GM23338 (cell line): ENCODE results near the gene C2CD3. TPM values are rescaled to one million over a fixed set of nuclear protein-coding genes. Genes with fewer than 3 reads are reported as not detected.
A peak's percentile ranks its signal among the peaks of the same experiment; 100 is the strongest.

Experiments used
- ATAC-seq: fragments of 200-7000 bp; cut with Tn5 transposase; 3 replicates; pipeline ENCODE4 v1.9.1; 2020
- DNase-seq: peaks from one replicate; pipeline ENCODE4 v3.0.0-alpha.2; 2015; ENCODE audit warnings: low spot score
- H2AFZ ChIP-seq: fragments of 200-600 bp; sonication (generic); 2 replicates; pipeline ENCODE4 v1.8.0; 2016; ENCODE audit warnings: antibody characterized with exemption, mild to moderate bottlenecking, moderate library complexity
- H3F3A ChIP-seq: fragments of 200-600 bp; sonication (generic); replicated peaks from 2 replicates; pipeline ENCODE4 v1.8.0; 2017; ENCODE audit warnings: antibody characterized with exemption, mixed run types, low read depth
- H3K27ac ChIP-seq: fragments of 200-600 bp; sonication (generic); 2 replicates; pipeline ENCODE4 v1.6.1; 2016; ENCODE audit warnings: low read depth
- H3K27me3 ChIP-seq: fragments of 200-600 bp; sonication (generic); 2 replicates; pipeline ENCODE4 v1.8.0; 2016; ENCODE audit warnings: mild to moderate bottlenecking, mixed run types, moderate library complexity; ENCODE audit not compliant: insufficient read depth
- H3K36me3 ChIP-seq: fragments of 200-600 bp; sonication (generic); 2 replicates; pipeline ENCODE4 v1.8.0; 2016; ENCODE audit warnings: mild to moderate bottlenecking; ENCODE audit not compliant: insufficient read depth
- H3K4me1 ChIP-seq: fragments of 200-600 bp; sonication (generic); 2 replicates; pipeline ENCODE4 v1.8.0; 2016; ENCODE audit warnings: mild to moderate bottlenecking, moderate library complexity; ENCODE audit not compliant: insufficient read depth
- H3K4me2 ChIP-seq: fragments of 200-600 bp; sonication (generic); 2 replicates; pipeline ENCODE4 v1.7.1; 2017; ENCODE audit warnings: mixed run types
- H3K4me3 ChIP-seq: fragments of 200-600 bp; sonication (generic); 2 replicates; pipeline ENCODE4 v1.6.1; 2016; ENCODE audit warnings: mixed run types
- H3K79me2 ChIP-seq: fragments of 200-600 bp; sonication (generic); replicated peaks from 2 replicates; pipeline ENCODE4 v1.8.0; 2017; ENCODE audit warnings: mild to moderate bottlenecking; ENCODE audit not compliant: insufficient read depth
- H3K9me2 ChIP-seq: fragments of 200-600 bp; sonication (generic); 2 replicates; pipeline ENCODE4 v1.8.0; 2017; ENCODE audit not compliant: insufficient read depth
- H4K20me1 ChIP-seq: fragments of 200-600 bp; sonication (generic); replicated peaks from 2 replicates; pipeline ENCODE4 v1.8.0; 2017; ENCODE audit warnings: mild to moderate bottlenecking; ENCODE audit not compliant: insufficient read depth
- H3K27ac Mint-ChIP-seq: 2 replicates; pipeline ENCODE4 v1.8.0; 2020; ENCODE audit warnings: inconsistent platforms, mild to moderate bottlenecking, moderate library complexity, mixed read lengths
- H3K27me3 Mint-ChIP-seq: 3 replicates; pipeline ENCODE4 v1.8.0; 2022; ENCODE audit warnings: low read depth, mild to moderate bottlenecking, moderate library complexity, mixed read lengths, inconsistent platforms; ENCODE audit not compliant: insufficient read depth, poor library complexity
- H3K36me3 Mint-ChIP-seq: 3 replicates; pipeline ENCODE4 v1.8.0; 2021; ENCODE audit warnings: low read depth, mild to moderate bottlenecking, inconsistent platforms, moderate library complexity, mixed read lengths
- H3K4me1 Mint-ChIP-seq: 3 replicates; pipeline ENCODE4 v1.8.0; 2020; ENCODE audit warnings: mild to moderate bottlenecking, inconsistent platforms, mixed read lengths
- H3K4me3 Mint-ChIP-seq: 3 replicates; pipeline ENCODE4 v1.8.0; 2021; ENCODE audit warnings: moderate library complexity, mild to moderate bottlenecking, inconsistent platforms, mixed read lengths
- H3K9me3 Mint-ChIP-seq: 3 replicates; pipeline ENCODE4 v1.8.0; 2020; ENCODE audit warnings: moderate library complexity, mild to moderate bottlenecking, inconsistent platforms, mixed read lengths
- CTCF ChIP-seq, 2 experiments: fragments of 200-600 bp in 1 of 2; sonication (generic) in 1 of 2; conservative IDR thresholded peaks; 2 replicates each; pipeline versions ENCODE4 v1.5.1 to v1.6.1; 2016 to 2017; ENCODE audit warnings: antibody characterized with exemption in 2 of 2, low read depth in 2 of 2, mild to moderate bottlenecking in 2 of 2, moderate library complexity in 1 of 2
- EZH2phosphoT487 ChIP-seq: fragments of 200-600 bp; sonication (generic); IDR thresholded peaks from one replicate; pipeline ENCODE4 v1.8.1; 2018; ENCODE audit warnings: antibody characterized with exemption; ENCODE audit not compliant: unreplicated experiment
- NANOG ChIP-seq: IDR thresholded peaks from 2 replicates; pipeline ENCODE4 v1.6.1; 2016; ENCODE audit warnings: antibody characterized with exemption, borderline replicate concordance
- POLR2AphosphoS5 ChIP-seq: IDR thresholded peaks from 2 replicates; pipeline ENCODE4 v1.6.1; 2016; ENCODE audit warnings: antibody characterized with exemption, low read depth
- ZNF462 ChIP-seq: fragments of 250-450 bp; sonication (Bioruptor Pico); IDR thresholded peaks from 2 replicates; pipeline ENCODE4 v1.5.0; 2020; ENCODE audit warnings: mild to moderate bottlenecking, moderate library complexity
- polyA plus RNA-seq: library from polyadenylated mRNA; unstranded; fragments of >200 nt; fragmentation: Nextera tagmentation; extraction: Ambion mirVana; gene quantifications from 2 replicates; pipeline ENCODE4 v1.2.1, GENCODE V29; 2016
- total RNA-seq: library from RNA; depleted of rRNA; stranded (reverse); fragments of >200 nt; shearing (Covaris generic); gene quantifications from 2 replicates; pipeline ENCODE4 v1.2.3, GENCODE V29; 2014

Gene C2CD3
- total and polyA plus RNA-seq, 2 experiments from 2014 or later, result 15.5 to 29.5 TPM

- TF ChIP-seq ZNF462 (CRISPR knock-in tag) (no peak), EZH2phosphoT487 (no peak)
Measured at GRCh38 chr11:74100231-74100630, 70.6 kb downstream of the C2CD3 start (continued).

GRCh38 chr11:74097686-74098237 is 73.0 kb downstream of the C2CD3 start:
- no peak overlapping the region for H3K27ac ChIP-seq
- no peaks in the 10 kb centered on the region for H3K27me3 Mint-ChIP-seq
- no peak for TF ChIP-seq NANOG
- TF ChIP-seq EZH2phosphoT487, result no peak
- no peak for TF ChIP-seq POLR2AphosphoS5
- no peak for TF ChIP-seq ZNF462 (CRISPR knock-in tag)
- no peak for TF ChIP-seq CTCF (conservative IDR thresholded peaks at IDR 0.05; ENCODE audit: low read depth in 2 of 2)

More at GRCh38 chr11:74097686-74098237, 73.0 kb downstream of the C2CD3 start:
- peaks cover 8% of the 10 kb centered on the region; the same call in 1 of the 3 replicates for H3K36me3 Mint-ChIP-seq
- DNase-seq, result no peak
- Histone ChIP-seq H3K4me3 (no peak overlapping the region), H3K9me2 (no peaks in the 10 kb centered on the region), H4K20me1 (no peaks in the 10 kb centered on the region), H3K4me1 (peaks cover 15% of the 10 kb centered on the region; the same call in 1 of the 2 replicates), H3K4me2 (peak overlapping the region; percentile 10; the same call in 1 of the 2 replicates), H3K27me3 (no peaks in the 10 kb centered on the region), H3K36me3 (peaks cover 5% of the 10 kb centered on the region; the same call in 1 of the 2 replicates), H3K79me2 (no peaks in the 10 kb centered on the region), H3F3A (no peaks in the 10 kb centered on the region), H2AFZ (no peak overlapping the region)
- H3K27ac Mint-ChIP-seq, result no peak overlapping the region
- H3K4me1 Mint-ChIP-seq, result peaks cover 24% of the 10 kb centered on the region
- ATAC-seq, result no peak
- H3K9me3 Mint-ChIP-seq, result no peaks in the 10 kb centered on the region
- no peak overlapping the region for H3K4me3 Mint-ChIP-seq
